Liver (tissue), 9 donors: ENCODE results near the gene ATP7B. TPM values are rescaled to one million over a fixed set of nuclear protein-coding genes. Genes with fewer than 3 reads are reported as not detected.

Experiments
- DNase-seq: peaks from one replicate; pipeline ENCODE4 v3.0.0-alpha.2; 2017; ENCODE audit warnings: low spot score
- H3K27ac ChIP-seq, 2 donors: one replicate each; pipeline ENCODE4 v1.7.0; 2013; ENCODE audit warnings: inconsistent platforms in 2 of 2, low read length in 2 of 2, control low read depth in 1 of 2, low read depth in 1 of 2, mild to moderate bottlenecking in 1 of 2
- H3K27me3 ChIP-seq, 4 donors: one replicate each; pipeline versions ENCODE4 v1.6.1 to v1.7.0; 2013; ENCODE audit warnings: low read length in 3 of 4, inconsistent platforms in 1 of 4, mild to moderate bottlenecking in 1 of 4, moderate library complexity in 1 of 4; ENCODE audit not compliant: control insufficient read depth in 4 of 4, insufficient read depth in 4 of 4
- H3K36me3 ChIP-seq, 4 donors: one replicate each; pipeline versions ENCODE4 v1.6.1 to v1.7.0; 2013; ENCODE audit warnings: low read length in 3 of 4, mild to moderate bottlenecking in 3 of 4, low read depth in 1 of 4, moderate library complexity in 1 of 4; ENCODE audit not compliant: control insufficient read depth in 4 of 4, insufficient read depth in 3 of 4
- H3K4me1 ChIP-seq, 4 donors: one replicate each; pipeline versions ENCODE4 v1.6.1 to v1.7.0; 2013; ENCODE audit warnings: low read length in 3 of 4, mild to moderate bottlenecking in 3 of 4, moderate library complexity in 1 of 4; ENCODE audit not compliant: control insufficient read depth in 4 of 4, insufficient read depth in 4 of 4
- H3K4me3 ChIP-seq, 3 donors: one replicate each; pipeline versions ENCODE4 v1.6.1 to v1.7.0; 2013; ENCODE audit warnings: low read length in 3 of 3, control low read depth in 1 of 3, low read depth in 1 of 3, mild to moderate bottlenecking in 1 of 3
- H3K9ac ChIP-seq, 2 donors: one replicate each; pipeline ENCODE4 v1.7.0; 2013; ENCODE audit warnings: low read length in 2 of 2, mild to moderate bottlenecking in 2 of 2, moderate library complexity in 2 of 2, control low read depth in 1 of 2, low read depth in 1 of 2
- H3K9me3 ChIP-seq, 4 donors: one replicate each; pipeline versions ENCODE4 v1.6.1 to v1.7.0; 2013; ENCODE audit warnings: low read length in 3 of 4; ENCODE audit not compliant: control insufficient read depth in 4 of 4
- EGR1 ChIP-seq, 2 donors: IDR thresholded peaks; 2 replicates each; pipeline ENCODE4 v1.6.1; 2016 to 2018; ENCODE audit warnings: antibody characterized with exemption in 2 of 2, low read depth in 2 of 2
- FOXA2 ChIP-seq: IDR thresholded peaks from 2 replicates; pipeline ENCODE4 v1.6.1; 2016; ENCODE audit warnings: antibody characterized with exemption
- GABPA ChIP-seq, 2 donors: IDR thresholded peaks in 1 of 2; conservative IDR thresholded peaks in 1 of 2; 2 replicates each; pipeline ENCODE4 v1.6.1; 2016; ENCODE audit warnings: antibody characterized with exemption in 2 of 2, mild to moderate bottlenecking in 1 of 2, moderate library complexity in 1 of 2
- HNF4A ChIP-seq, 2 donors: conservative IDR thresholded peaks; 2 replicates each; pipeline ENCODE4 v1.6.1; 2016; ENCODE audit warnings: antibody characterized with exemption in 2 of 2, mild to moderate bottlenecking in 2 of 2
- HNF4G ChIP-seq: IDR thresholded peaks from 2 replicates; pipeline ENCODE4 v1.6.1; 2016; ENCODE audit warnings: antibody characterized with exemption
- JUND ChIP-seq, 2 donors: IDR thresholded peaks; 2 replicates each; pipeline ENCODE4 v1.6.1; 2016; ENCODE audit warnings: antibody characterized with exemption in 2 of 2
- NR2F2 ChIP-seq: IDR thresholded peaks from 2 replicates; pipeline ENCODE4 v1.6.1; 2016; ENCODE audit warnings: antibody characterized with exemption
- RXRA ChIP-seq, 2 donors: IDR thresholded peaks; 2 replicates each; pipeline ENCODE4 v1.6.1; 2017 to 2018; ENCODE audit warnings: antibody characterized with exemption in 2 of 2, mild to moderate bottlenecking in 1 of 2
- TAF1 ChIP-seq: conservative IDR thresholded peaks from 2 replicates; pipeline ENCODE4 v1.6.1; 2016; ENCODE audit warnings: antibody characterized with exemption, mild to moderate bottlenecking
- YY1 ChIP-seq: IDR thresholded peaks from 2 replicates; pipeline ENCODE4 v1.6.1; 2016; ENCODE audit warnings: antibody characterized with exemption, mild to moderate bottlenecking
- WGBS: extraction: QIAGEN DNeasy Blood & Tissue Kit; methylation state at CpG from one replicate; pipeline ENCODE4 v1.1.7; 2013; 5-methylcytosine and 5-hydroxymethylcytosine counted together
- polyA plus RNA-seq, 2 donors: library from polyadenylated mRNA; stranded (reverse) in 1 of 2; unstranded in 1 of 2; fragments of 200-250 nt in 1 of 2; fragments of >200 nt in 1 of 2; fragmentation: Nextera tagmentation in 1 of 2; extraction: Ambion mirVana in 1 of 2; gene quantifications; one replicate each; pipeline versions ENCODE4 v1.2.1 to v1.2.3, GENCODE V29; 2013 to 2015
- total RNA-seq, 2 donors: library from RNA; depleted of rRNA; stranded (reverse); fragments of >200 nt; gene quantifications; one replicate each; pipeline ENCODE4 v1.2.3, GENCODE V29; 2014
- TF ChIP-seq, protein P1 (sequence below): fragments of 150-350 bp; IDR thresholded peaks from 2 replicates; pipeline ENCODE4 v1.5.1; 2017; ENCODE audit warnings: improper control_type of control experiment, low read depth, low read length; ENCODE audit not compliant: missing input control
- TF ChIP-seq, protein P2 (sequence below): IDR thresholded peaks from 2 replicates; pipeline ENCODE4 v1.6.1; 2016; ENCODE audit warnings: antibody characterized with exemption
- TF ChIP-seq, protein P3 (sequence below): IDR thresholded peaks from 2 replicates; pipeline ENCODE4 v1.6.1; 2016; ENCODE audit warnings: antibody characterized with exemption
- TF ChIP-seq, protein P4 (sequence below): IDR thresholded peaks from 2 replicates; pipeline ENCODE4 v1.6.1; 2016; ENCODE audit warnings: antibody characterized with exemption
- TF ChIP-seq, protein P5 (sequence below): IDR thresholded peaks from 2 replicates; pipeline ENCODE4 v1.6.1; 2016; ENCODE audit warnings: antibody characterized with exemption, mild to moderate bottlenecking
- donor health status: healthy.
- donor health status: healthy.
- donor health status: healthy.
- donor health status: healthy.
- donor health status: healthy.

The ATP7B gene
- total and polyA plus RNA-seq, 4 donors: 8.0 to 37.7 (median 22.1) TPM

DNA sequence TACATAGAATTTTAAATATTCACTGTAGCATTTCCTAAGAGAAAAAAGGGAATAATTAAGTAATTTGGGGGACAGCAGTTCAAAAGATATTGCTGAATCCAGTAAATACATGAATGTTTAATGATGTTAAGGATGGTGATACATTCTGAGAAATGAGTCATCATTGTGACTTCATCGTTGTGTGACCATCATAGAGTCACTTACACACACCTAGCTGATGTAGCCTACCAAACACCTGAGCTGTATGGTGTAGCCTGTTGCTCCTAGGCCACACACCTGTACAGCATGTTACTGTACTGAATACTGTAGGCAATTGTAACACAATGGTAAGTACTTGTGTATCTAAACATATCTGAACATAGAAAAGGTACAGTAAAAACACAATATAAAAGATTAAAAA is 34.8 kb downstream of the ATP7B start:
- Histone ChIP-seq H3K27ac (no peak overlapping the region), H3K4me3 (no peak overlapping the region), H3K4me1 (peaks cover 0 to 18% (median 6%) of the 10 kb centered on the region in 4 donors), H3K36me3 (peaks cover 0 to 8% (median 4%) of the 10 kb centered on the region in 4 donors), H3K9ac (no peak overlapping the region), H3K9me3 (no peaks in the 10 kb centered on the region), H3K27me3 (no peaks in the 10 kb centered on the region)
- WGBS: 43% methylated on average over 1 of the region's 1 CpG
- DNase-seq: no peak
- no peak for TF ChIP-seq FOXA2
- TF ChIP-seq TAF1: no peak
- TF ChIP-seq, protein P1, sequence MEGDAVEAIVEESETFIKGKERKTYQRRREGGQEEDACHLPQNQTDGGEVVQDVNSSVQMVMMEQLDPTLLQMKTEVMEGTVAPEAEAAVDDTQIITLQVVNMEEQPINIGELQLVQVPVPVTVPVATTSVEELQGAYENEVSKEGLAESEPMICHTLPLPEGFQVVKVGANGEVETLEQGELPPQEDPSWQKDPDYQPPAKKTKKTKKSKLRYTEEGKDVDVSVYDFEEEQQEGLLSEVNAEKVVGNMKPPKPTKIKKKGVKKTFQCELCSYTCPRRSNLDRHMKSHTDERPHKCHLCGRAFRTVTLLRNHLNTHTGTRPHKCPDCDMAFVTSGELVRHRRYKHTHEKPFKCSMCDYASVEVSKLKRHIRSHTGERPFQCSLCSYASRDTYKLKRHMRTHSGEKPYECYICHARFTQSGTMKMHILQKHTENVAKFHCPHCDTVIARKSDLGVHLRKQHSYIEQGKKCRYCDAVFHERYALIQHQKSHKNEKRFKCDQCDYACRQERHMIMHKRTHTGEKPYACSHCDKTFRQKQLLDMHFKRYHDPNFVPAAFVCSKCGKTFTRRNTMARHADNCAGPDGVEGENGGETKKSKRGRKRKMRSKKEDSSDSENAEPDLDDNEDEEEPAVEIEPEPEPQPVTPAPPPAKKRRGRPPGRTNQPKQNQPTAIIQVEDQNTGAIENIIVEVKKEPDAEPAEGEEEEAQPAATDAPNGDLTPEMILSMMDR: no peak
- no peak for TF ChIP-seq GABPA (IDR thresholded peaks at IDR 0.05 in 1 of 2, conservative IDR thresholded peaks at IDR 0.05 in 1 of 2)
- TF ChIP-seq, protein P2, sequence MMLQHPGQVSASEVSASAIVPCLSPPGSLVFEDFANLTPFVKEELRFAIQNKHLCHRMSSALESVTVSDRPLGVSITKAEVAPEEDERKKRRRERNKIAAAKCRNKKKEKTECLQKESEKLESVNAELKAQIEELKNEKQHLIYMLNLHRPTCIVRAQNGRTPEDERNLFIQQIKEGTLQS: no peak
- no peak for TF ChIP-seq NR2F2
- TF ChIP-seq, protein P3, sequence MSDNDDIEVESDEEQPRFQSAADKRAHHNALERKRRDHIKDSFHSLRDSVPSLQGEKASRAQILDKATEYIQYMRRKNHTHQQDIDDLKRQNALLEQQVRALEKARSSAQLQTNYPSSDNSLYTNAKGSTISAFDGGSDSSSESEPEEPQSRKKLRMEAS: no peak
- no peak for TF ChIP-seq YY1
- TF ChIP-seq EGR1 (IDR thresholded peaks at IDR 0.05; ENCODE audit: low read depth in 2 of 2): no peak
- TF ChIP-seq, protein P4, sequence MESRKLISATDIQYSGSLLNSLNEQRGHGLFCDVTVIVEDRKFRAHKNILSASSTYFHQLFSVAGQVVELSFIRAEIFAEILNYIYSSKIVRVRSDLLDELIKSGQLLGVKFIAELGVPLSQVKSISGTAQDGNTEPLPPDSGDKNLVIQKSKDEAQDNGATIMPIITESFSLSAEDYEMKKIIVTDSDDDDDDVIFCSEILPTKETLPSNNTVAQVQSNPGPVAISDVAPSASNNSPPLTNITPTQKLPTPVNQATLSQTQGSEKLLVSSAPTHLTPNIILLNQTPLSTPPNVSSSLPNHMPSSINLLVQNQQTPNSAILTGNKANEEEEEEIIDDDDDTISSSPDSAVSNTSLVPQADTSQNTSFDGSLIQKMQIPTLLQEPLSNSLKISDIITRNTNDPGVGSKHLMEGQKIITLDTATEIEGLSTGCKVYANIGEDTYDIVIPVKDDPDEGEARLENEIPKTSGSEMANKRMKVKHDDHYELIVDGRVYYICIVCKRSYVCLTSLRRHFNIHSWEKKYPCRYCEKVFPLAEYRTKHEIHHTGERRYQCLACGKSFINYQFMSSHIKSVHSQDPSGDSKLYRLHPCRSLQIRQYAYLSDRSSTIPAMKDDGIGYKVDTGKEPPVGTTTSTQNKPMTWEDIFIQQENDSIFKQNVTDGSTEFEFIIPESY: no peak
- TF ChIP-seq, protein P5, sequence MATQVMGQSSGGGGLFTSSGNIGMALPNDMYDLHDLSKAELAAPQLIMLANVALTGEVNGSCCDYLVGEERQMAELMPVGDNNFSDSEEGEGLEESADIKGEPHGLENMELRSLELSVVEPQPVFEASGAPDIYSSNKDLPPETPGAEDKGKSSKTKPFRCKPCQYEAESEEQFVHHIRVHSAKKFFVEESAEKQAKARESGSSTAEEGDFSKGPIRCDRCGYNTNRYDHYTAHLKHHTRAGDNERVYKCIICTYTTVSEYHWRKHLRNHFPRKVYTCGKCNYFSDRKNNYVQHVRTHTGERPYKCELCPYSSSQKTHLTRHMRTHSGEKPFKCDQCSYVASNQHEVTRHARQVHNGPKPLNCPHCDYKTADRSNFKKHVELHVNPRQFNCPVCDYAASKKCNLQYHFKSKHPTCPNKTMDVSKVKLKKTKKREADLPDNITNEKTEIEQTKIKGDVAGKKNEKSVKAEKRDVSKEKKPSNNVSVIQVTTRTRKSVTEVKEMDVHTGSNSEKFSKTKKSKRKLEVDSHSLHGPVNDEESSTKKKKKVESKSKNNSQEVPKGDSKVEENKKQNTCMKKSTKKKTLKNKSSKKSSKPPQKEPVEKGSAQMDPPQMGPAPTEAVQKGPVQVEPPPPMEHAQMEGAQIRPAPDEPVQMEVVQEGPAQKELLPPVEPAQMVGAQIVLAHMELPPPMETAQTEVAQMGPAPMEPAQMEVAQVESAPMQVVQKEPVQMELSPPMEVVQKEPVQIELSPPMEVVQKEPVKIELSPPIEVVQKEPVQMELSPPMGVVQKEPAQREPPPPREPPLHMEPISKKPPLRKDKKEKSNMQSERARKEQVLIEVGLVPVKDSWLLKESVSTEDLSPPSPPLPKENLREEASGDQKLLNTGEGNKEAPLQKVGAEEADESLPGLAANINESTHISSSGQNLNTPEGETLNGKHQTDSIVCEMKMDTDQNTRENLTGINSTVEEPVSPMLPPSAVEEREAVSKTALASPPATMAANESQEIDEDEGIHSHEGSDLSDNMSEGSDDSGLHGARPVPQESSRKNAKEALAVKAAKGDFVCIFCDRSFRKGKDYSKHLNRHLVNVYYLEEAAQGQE: no peak

DNA sequence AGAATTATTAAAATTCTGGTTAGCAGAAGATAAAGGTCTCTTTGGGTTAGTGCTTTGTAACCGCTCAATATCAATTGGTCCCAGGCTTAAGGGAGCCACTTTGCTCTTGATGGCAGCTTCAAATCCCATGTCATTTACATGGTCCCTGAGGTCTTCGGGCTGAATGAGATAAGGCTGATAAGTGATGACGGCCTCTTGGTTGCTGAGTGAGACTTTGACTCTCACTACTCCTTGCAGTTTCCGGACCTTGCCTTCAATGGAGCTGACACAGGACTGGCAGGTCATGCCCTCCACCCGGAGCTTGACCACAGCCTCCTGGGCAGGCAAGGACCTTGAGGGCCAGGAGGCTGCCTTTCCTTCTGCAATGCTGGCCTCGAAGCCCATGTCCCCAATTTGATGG is 36.8 kb downstream of the ATP7B start:
- 91% methylated on average over 6 of the region's 6 CpGs for whole genome bisulfite sequencing
- no peak for DNase-seq
- Histone ChIP-seq H3K36me3 (peaks cover 0 to 15% (median 7%) of the 10 kb centered on the region in 4 donors), H3K27me3 (no peaks in the 10 kb centered on the region), H3K4me3 (no peak overlapping the region), H3K4me1 (peaks cover 0 to 9% (median 6%) of the 10 kb centered on the region in 4 donors), H3K9ac (no peak overlapping the region), H3K27ac (no peak overlapping the region), H3K9me3 (no peaks in the 10 kb centered on the region)
- TF ChIP-seq, protein P5: no peak
- no peak for TF ChIP-seq RXRA (IDR thresholded peaks at IDR 0.05)
- TF ChIP-seq JUND (IDR thresholded peaks at IDR 0.05): no peak
- TF ChIP-seq, protein P4: no peak
- no peak for TF ChIP-seq EGR1 (IDR thresholded peaks at IDR 0.05; ENCODE audit: low read depth in 2 of 2)
- TF ChIP-seq, protein P2: no peak
- TF ChIP-seq HNF4G: no peak
- no peak for TF ChIP-seq HNF4A (conservative IDR thresholded peaks at IDR 0.05)
- TF ChIP-seq TAF1: no peak
- no peak for TF ChIP-seq NR2F2
